Kidney (tissue), 14 donors: Measurements from ENCODE around the gene APCDD1L. TPM values are rescaled to one million over a fixed set of nuclear protein-coding genes. Genes with fewer than 3 reads are reported as not detected.
A peak's percentile ranks its signal among the peaks of the same experiment; 100 is the strongest.

Source experiments
- DNase-seq, 5 donors: peaks; one replicate each; pipeline ENCODE4 v3.0.0-alpha.2; 2013 to 2020
- FAIRE-seq: peaks from 2 replicates; lab custom pipeline; 2012; peaks lifted over from hg19 to GRCh38; lab: Jason Lieb, UNC
- H3K27ac ChIP-seq, 2 donors: one replicate each; pipeline ENCODE4 v1.7.0; 2013; ENCODE audit warnings: low read depth in 2 of 2, low read length in 2 of 2, inconsistent platforms in 1 of 2
- H3K27me3 ChIP-seq: one replicate; pipeline ENCODE4 v1.7.1; 2013; ENCODE audit warnings: low read length, inconsistent platforms; ENCODE audit not compliant: control insufficient read depth, insufficient read depth
- H3K36me3 ChIP-seq, 3 donors: one replicate each; pipeline versions ENCODE4 v1.7.0 to v1.7.1; 2013; ENCODE audit warnings: low read length in 3 of 3, control low read depth in 1 of 3, inconsistent platforms in 1 of 3; ENCODE audit not compliant: insufficient read depth in 3 of 3, control insufficient read depth in 2 of 3
- H3K4me1 ChIP-seq, 3 donors: one replicate each; pipeline versions ENCODE4 v1.7.0 to v1.7.1; 2013; ENCODE audit warnings: low read length in 3 of 3, inconsistent platforms in 1 of 3, low read depth in 1 of 3; ENCODE audit not compliant: control insufficient read depth in 2 of 3, insufficient read depth in 2 of 3
- H3K4me3 ChIP-seq, 3 donors: one replicate each; pipeline versions ENCODE4 v1.7.0 to v1.8.1; 2013; ENCODE audit warnings: low read length in 3 of 3, control low read depth in 1 of 3, inconsistent platforms in 1 of 3
- H3K9ac ChIP-seq, 3 donors: one replicate each; pipeline versions ENCODE4 v1.7.0 to v1.7.1; 2013; ENCODE audit warnings: low read length in 3 of 3, control low read depth in 1 of 3, inconsistent platforms in 1 of 3
- H3K9me3 ChIP-seq, 3 donors: one replicate each; pipeline versions ENCODE4 v1.7.0 to v1.7.1; 2013; ENCODE audit warnings: low read length in 3 of 3, control low read depth in 1 of 3, inconsistent platforms in 1 of 3; ENCODE audit not compliant: control insufficient read depth in 2 of 3, insufficient read depth in 1 of 3
- CTCF ChIP-seq: IDR thresholded peaks from 3 replicates; pipeline ENCODE4 v1.5.1; 2012; ENCODE audit warnings: mild to moderate bottlenecking, moderate library complexity, borderline replicate concordance; ENCODE audit not compliant: insufficient read depth; ENCODE audit errors: extremely low read depth
- intact Hi-C: fragments of 100-400 bp; cut with DNase I; formaldehyde crosslinking; loops from one replicate; pipeline ENCODE4 v1.11.1; 2022
- polyA plus RNA-seq: library from polyadenylated mRNA; stranded (reverse); fragments of 350-450 nt; fragmentation: Illumina TruSeq; extraction: RNeasy Lipid Tissue Mini Kit (QIAGEN cat#74804); gene quantifications from one replicate; pipeline ENCODE4 v1.2.3, GENCODE V29; 2014; ENCODE audit warnings: low read depth, low replicate concordance; ENCODE audit not compliant: insufficient read depth
- total RNA-seq: library from RNA; stranded (reverse); fragmentation: NEBNext Ultra II Directional; extraction: Animal tissue kit (Norgen Biotek cat#: 25700); gene quantifications from one replicate; pipeline ENCODE4 v1.2.1, GENCODE V29; 2021
- donor health status: control.
- donor health status: control.
- donor health status: control.
- donor health status: control.
- donor health status: control.
- donor health status: DM: yes; HTN: yes; CAD: no.
- donor health status: Normal renal cell carcinoma (clear cell type).

The APCDD1L gene
- total and polyA plus RNA-seq, 2 donors from 2014 or later: 1.2 to 4.5 TPM

GRCh38 chr20:58546756-58547622 is 31.8 kb upstream of the APCDD1L start:
- Histone ChIP-seq H3K9ac (no peak overlapping the region), H3K9me3 (no peaks in the 10 kb centered on the region), H3K27me3 (no peaks in the 10 kb centered on the region), H3K36me3 (no peaks in the 10 kb centered on the region), H3K4me3 (no peak overlapping the region), H3K27ac (peak overlapping the region in 1 of 2 donors; percentile 10), H3K4me1 (peaks cover 0 to 10% (median 5%) of the 10 kb centered on the region in 3 donors)
- TF ChIP-seq CTCF: no peak
- intact Hi-C loops: no loop called here
- DNase-seq (peak in 2 of 5 donors; percentile 48 to 58), FAIRE-seq (no peak)

GRCh38 chr20:58546416-58546711 is 31.2 kb upstream of the APCDD1L start:
- FAIRE-seq: no peak
- Histone ChIP-seq H3K36me3 (no peaks in the 10 kb centered on the region), H3K4me1 (peaks cover 0 to 10% (median 5%) of the 10 kb centered on the region in 3 donors), H3K9me3 (no peaks in the 10 kb centered on the region), H3K27me3 (no peaks in the 10 kb centered on the region), H3K9ac (no peak overlapping the region), H3K4me3 (no peak overlapping the region), H3K27ac (peak overlapping the region in 1 of 2 donors; percentile 1)
- peak in 1 of 5 donors; percentile 31 for DNase-seq
- no peak for TF ChIP-seq CTCF
- intact Hi-C loops: no loop called here

GRCh38 chr20:58545565-58546415 is 30.6 kb upstream of the APCDD1L start:
- Histone ChIP-seq H3K27ac (no peak overlapping the region), H3K36me3 (no peaks in the 10 kb centered on the region), H3K4me1 (peaks cover 0 to 10% (median 5%) of the 10 kb centered on the region in 3 donors), H3K9ac (no peak overlapping the region), H3K9me3 (no peaks in the 10 kb centered on the region), H3K27me3 (no peaks in the 10 kb centered on the region), H3K4me3 (no peak overlapping the region)
- no peak for TF ChIP-seq CTCF
- FAIRE-seq: no peak
- intact Hi-C loops: no loop called here
- DNase-seq: peak in 1 of 5 donors; percentile 31
